ENCODE measurements around the gene PSMA3. TPM values are rescaled to one million over a fixed set of nuclear protein-coding genes. Genes with fewer than 3 reads are reported as not detected.
A peak's percentile ranks its signal among the peaks of the same experiment; 100 is the strongest.

Gene PSMA3
- total RNA-seq, 1 donor = 105 TPM

DNA sequence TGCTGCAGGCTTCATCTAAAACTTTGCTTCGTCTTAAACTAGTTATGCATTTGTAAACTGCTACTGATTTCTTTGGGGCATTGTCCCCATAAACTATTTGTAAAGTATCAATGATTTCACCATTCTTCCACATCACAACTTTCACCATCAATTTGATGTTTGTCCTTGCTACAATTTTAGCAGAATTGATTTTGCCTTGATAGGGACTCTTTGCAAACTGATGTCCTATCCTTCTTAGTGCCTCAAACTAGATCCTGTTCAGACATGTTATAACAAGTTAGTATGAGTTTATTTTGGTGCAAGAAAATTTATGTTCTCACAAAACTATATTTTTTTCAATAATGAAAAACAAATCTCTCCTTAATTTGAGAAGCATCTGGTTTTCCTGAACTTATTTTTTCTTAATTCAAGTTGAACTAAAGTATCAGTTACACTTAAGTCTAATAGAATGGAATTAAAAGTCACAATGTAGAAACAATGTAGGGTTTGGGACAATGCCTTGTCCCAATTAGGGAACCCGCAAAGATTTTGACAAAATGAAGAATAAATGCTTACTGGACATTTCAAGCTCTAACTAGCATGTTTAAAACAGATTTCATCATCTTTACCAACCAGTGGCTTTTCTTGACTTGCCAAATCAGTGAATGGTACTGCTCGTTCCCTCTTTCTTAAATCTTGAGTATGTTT is 43.6 kb downstream of the PSMA3 start:
- no peak for DNase-seq (ENCODE audit: low read depth)
- no peak overlapping the region for H3K4me3 ChIP-seq (ENCODE audit: low read depth, low read length)
- TF ChIP-seq, protein P1, sequence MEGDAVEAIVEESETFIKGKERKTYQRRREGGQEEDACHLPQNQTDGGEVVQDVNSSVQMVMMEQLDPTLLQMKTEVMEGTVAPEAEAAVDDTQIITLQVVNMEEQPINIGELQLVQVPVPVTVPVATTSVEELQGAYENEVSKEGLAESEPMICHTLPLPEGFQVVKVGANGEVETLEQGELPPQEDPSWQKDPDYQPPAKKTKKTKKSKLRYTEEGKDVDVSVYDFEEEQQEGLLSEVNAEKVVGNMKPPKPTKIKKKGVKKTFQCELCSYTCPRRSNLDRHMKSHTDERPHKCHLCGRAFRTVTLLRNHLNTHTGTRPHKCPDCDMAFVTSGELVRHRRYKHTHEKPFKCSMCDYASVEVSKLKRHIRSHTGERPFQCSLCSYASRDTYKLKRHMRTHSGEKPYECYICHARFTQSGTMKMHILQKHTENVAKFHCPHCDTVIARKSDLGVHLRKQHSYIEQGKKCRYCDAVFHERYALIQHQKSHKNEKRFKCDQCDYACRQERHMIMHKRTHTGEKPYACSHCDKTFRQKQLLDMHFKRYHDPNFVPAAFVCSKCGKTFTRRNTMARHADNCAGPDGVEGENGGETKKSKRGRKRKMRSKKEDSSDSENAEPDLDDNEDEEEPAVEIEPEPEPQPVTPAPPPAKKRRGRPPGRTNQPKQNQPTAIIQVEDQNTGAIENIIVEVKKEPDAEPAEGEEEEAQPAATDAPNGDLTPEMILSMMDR (IDR thresholded peaks at IDR 0.05; ENCODE audit: insufficient read depth, low read length) = no peak

DNA sequence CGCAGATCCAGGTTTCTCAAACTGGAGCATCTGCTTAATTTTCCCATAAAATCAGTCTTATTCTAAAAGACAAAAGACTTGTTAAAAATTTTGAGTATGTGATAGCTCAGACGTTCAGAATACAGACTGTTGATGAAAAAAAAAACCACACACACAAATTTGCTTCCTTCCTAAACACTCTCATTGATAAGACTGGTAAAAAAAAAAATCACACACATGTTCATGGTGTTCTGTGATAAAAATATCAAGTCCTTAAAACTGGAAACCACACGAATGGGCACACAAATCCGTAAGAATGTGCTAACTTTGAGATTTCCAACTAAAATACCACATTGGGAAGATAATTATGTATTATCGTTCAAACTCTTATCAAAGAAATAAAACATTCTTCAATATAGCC is 47.0 kb downstream of the PSMA3 start:
- H3K4me3 ChIP-seq (ENCODE audit: low read depth, low read length) = no peak overlapping the region
- TF ChIP-seq, protein P1 (IDR thresholded peaks at IDR 0.05; ENCODE audit: insufficient read depth, low read length) = no peak
- no peak for DNase-seq (ENCODE audit: low read depth)

DNA sequence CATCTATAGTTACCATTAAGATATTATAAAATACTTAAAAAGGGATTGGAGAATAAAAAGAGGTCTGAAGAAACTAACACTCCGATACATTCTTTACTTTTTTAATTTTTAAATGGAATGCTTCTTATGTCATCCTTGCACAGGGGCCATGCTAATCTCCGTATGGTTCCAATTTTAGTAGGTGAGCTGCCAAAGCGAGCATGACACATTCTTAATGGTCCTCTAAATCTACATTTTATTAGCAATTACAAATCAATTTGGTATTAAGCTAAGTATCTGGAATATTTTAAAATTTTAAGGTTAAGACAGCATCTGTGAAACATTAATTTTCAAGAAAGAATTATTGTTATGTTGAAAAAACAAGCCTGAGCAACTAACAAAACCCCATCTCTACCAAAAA is 47.5 kb downstream of the PSMA3 start:
- peak; percentile 25 for DNase-seq (ENCODE audit: low read depth)
- no peak overlapping the region for H3K4me3 ChIP-seq (ENCODE audit: low read depth, low read length)
- TF ChIP-seq, protein P1 (IDR thresholded peaks at IDR 0.05; ENCODE audit: insufficient read depth, low read length) = no peak

DNA sequence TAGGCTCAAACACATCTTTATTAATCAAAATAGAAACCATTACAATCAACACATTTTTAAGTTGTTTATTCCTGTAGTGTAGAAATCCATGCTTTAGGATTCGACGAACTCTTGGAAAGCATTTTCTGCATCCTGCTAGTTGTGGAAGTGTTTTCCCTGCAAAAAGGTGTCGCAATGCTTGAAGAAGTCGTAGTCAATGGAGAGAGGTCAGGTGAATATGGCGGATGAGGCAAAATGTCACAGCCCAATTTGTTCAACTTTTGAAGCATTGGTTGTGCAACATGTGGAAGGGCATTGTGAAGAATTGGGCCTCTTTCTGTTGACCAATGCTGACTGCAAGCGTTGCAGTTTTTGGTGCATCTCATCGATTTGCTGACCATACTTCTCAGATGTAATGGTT is 49.6 kb downstream of the PSMA3 start:
- no peak for DNase-seq (ENCODE audit: low read depth)
- TF ChIP-seq, protein P1 (IDR thresholded peaks at IDR 0.05; ENCODE audit: insufficient read depth, low read length) = no peak
- no peak overlapping the region for H3K4me3 ChIP-seq (ENCODE audit: low read depth, low read length)

DNA sequence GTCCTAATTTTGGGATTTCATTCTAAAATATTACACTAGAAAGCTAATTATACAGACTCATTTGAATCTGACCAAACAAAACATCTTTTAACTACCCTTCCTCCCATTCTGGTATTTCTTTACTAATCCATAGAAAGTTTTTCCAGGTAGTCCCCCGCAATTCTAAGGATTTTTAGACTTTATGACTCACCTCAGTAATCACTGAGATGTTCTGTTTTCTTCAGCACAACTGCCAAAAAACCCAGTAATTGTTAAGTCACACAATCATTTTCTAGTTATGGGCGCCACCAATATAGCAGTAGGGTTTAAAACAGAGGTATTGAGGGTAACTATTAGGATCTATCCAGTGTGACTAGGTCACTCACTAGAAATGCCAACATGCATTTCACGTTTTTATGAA is 52.1 kb downstream of the PSMA3 start:
- H3K4me3 ChIP-seq (ENCODE audit: low read depth, low read length) = peak overlapping the region; percentile 96
- peak; percentile 21 for DNase-seq (ENCODE audit: low read depth)
- TF ChIP-seq, protein P1 (IDR thresholded peaks at IDR 0.05; ENCODE audit: insufficient read depth, low read length) = no peak

DNA sequence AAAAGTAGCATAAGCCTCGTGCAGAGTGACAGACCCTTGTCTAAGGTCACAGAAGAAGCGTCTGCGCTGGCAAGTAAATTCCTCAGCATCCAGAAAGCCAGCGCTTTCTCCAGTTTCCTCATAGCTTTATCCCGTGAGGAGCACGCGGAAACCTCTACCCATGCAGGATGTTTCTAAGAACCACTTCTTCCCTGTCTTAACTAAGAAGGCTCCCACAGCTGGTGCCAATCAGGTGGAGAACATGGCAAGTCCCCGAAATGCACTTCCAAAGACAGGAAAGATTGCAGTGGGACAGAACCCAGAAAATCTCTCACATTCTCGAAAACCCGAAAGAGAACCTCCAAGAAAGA is 52.7 kb downstream of the PSMA3 start:
- no peak for DNase-seq (ENCODE audit: low read depth)
- peak overlapping the region; percentile 96 for H3K4me3 ChIP-seq (ENCODE audit: low read depth, low read length)
- TF ChIP-seq, protein P1 (IDR thresholded peaks at IDR 0.05; ENCODE audit: insufficient read depth, low read length) = no peak
